Endothelial cell of umbilical vein (primary cell): ENCODE measurements around the gene UBE3B.

Source experiments
- CTCF ChIP-seq, 2 donors: IDR thresholded peaks; 1 replicate in 1 of 2; 2 replicates in 1 of 2; pipeline ENCODE4 v1.5.1; 2011; ENCODE audit warnings: low read length in 2 of 2, mild to moderate bottlenecking in 2 of 2, moderate library complexity in 2 of 2, control low read depth in 1 of 2, inconsistent platforms in 1 of 2, low read depth in 1 of 2; ENCODE audit not compliant: insufficient read depth in 1 of 2; ENCODE audit errors: extremely low read depth in 1 of 2
- EZH2 ChIP-seq: IDR thresholded peaks from 2 replicates; pipeline ENCODE4 v1.6.1; 2012; ENCODE audit warnings: borderline replicate concordance, low read depth, mild to moderate bottlenecking, moderate library complexity, low read length, inconsistent platforms; ENCODE audit not compliant: severe bottlenecking
- MAX ChIP-seq: IDR thresholded peaks from 2 replicates; pipeline ENCODE4 v1.6.1; 2011; ENCODE audit not compliant: insufficient read depth, insufficient read length
- MYC ChIP-seq: IDR thresholded peaks from one replicate; pipeline ENCODE4 v1.6.1; 2011; ENCODE audit warnings: mild to moderate bottlenecking, low read depth, low read length
- POLR2A ChIP-seq: IDR thresholded peaks from 2 replicates; pipeline ENCODE4 v1.6.1; 2012; ENCODE audit warnings: low read depth, mild to moderate bottlenecking, control low read depth, low read length
- POLR2AphosphoS5 ChIP-seq: IDR thresholded peaks from 2 replicates; pipeline ENCODE4 v1.6.1; 2012; ENCODE audit warnings: low read depth, mild to moderate bottlenecking, control low read depth, low read length, moderate library complexity; ENCODE audit not compliant: insufficient read depth

GRCh38 chr12:109475121-109475520 lies 2.3 kb upstream of the UBE3B start:
- no peak for TF ChIP-seq POLR2A
- no peak for TF ChIP-seq MYC
- no peak for TF ChIP-seq POLR2AphosphoS5
- no peak for TF ChIP-seq CTCF (IDR thresholded peaks at IDR 0.05; ENCODE audit: extremely low read depth in 1 of 2, insufficient read depth in 1 of 2, low read depth in 1 of 2, low read length in 2 of 2)
- no peak for TF ChIP-seq EZH2
- no peak for TF ChIP-seq MAX
